ENCODE measurements around the gene OSBPL8.

The OSBPL8 gene

DNA sequence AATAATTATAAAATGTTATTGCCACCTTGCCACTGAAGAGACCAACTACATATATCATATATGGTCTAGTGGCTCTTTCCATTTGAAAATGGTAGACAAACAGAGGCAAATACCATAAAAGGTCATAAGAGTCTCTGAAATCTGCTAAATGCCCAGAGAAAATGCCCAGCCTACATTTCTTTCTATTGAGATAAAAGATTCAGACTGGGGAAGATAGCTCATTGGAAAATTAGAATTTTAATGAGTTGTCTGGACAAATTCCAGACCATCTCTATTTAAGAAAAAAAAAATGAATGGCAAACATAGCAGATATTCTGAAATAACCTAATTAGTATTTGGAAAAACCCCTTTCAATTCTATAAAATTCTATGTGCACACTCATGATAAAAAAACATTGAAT, 131.5 kb downstream of the OSBPL8 start:
- Histone ChIP-seq H3K4me2 (ENCODE audit: low read depth, low read length, poor library complexity, severe bottlenecking) (no peak overlapping the region), H3K36me3 (ENCODE audit: low read length) (peaks cover 2% of the 10 kb centered on the region; the same call in 1 of the 2 replicates), H3K4me3 (ENCODE audit: insufficient read depth, low read length, poor library complexity, severe bottlenecking) (no peak overlapping the region), H3F3A (ENCODE audit: insufficient read depth) (no peaks in the 10 kb centered on the region), H3K9me3 (ENCODE audit: insufficient read depth, low read length) (peaks cover 23% of the 10 kb centered on the region), H3K9ac (ENCODE audit: low read length) (no peak overlapping the region), H3K79me2 (ENCODE audit: insufficient read depth, low read length) (peaks cover 10% of the 10 kb centered on the region; the same call in 1 of the 2 replicates), H3K9me2 (replicated peaks; ENCODE audit: insufficient read depth, low read length) (no peaks in the 10 kb centered on the region), H3K27ac (ENCODE audit: low read depth, low read length) (no peak overlapping the region), H4K20me1 (ENCODE audit: low read depth, low read length) (no peaks in the 10 kb centered on the region), H3K27me3 (ENCODE audit: low read length) (no peaks in the 10 kb centered on the region), H2AFZ (ENCODE audit: low read depth, low read length, severe bottlenecking) (no peak overlapping the region)
- TF ChIP-seq EZH2phosphoT487 (conservative IDR thresholded peaks at IDR 0.05; ENCODE audit: low read length), result no peak
- TF ChIP-seq, protein P1, sequence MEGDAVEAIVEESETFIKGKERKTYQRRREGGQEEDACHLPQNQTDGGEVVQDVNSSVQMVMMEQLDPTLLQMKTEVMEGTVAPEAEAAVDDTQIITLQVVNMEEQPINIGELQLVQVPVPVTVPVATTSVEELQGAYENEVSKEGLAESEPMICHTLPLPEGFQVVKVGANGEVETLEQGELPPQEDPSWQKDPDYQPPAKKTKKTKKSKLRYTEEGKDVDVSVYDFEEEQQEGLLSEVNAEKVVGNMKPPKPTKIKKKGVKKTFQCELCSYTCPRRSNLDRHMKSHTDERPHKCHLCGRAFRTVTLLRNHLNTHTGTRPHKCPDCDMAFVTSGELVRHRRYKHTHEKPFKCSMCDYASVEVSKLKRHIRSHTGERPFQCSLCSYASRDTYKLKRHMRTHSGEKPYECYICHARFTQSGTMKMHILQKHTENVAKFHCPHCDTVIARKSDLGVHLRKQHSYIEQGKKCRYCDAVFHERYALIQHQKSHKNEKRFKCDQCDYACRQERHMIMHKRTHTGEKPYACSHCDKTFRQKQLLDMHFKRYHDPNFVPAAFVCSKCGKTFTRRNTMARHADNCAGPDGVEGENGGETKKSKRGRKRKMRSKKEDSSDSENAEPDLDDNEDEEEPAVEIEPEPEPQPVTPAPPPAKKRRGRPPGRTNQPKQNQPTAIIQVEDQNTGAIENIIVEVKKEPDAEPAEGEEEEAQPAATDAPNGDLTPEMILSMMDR (IDR thresholded peaks at IDR 0.05; ENCODE audit: insufficient read depth, low read length, poor library complexity, severe bottlenecking), result no peak

DNA sequence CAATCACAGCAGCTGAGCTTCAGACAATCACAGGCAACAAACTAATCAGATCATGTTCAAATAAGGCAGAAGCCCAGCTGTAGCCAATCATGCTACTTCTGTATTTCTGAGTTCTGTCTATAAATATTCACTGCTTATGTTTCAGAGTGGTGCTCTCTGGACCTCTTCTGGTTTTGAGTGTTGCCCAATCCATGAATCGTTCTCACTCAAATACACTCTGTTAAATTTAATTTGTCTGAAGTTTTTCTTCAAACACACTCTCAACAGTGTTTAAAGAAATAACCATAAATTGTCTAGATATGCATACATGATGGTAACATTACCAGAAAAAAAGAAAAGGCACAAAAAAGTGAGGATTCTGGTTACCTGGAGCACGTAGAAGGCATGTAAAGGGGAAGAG, 133.4 kb downstream of the OSBPL8 start:
- H4K20me1 ChIP-seq (ENCODE audit: low read depth, low read length), result 0 out of 2 replicates have a peak, but pooled peaks cover 1% of the 10 kb centered on the region
- no peak overlapping the region for H3K4me2 ChIP-seq (ENCODE audit: low read depth, low read length, poor library complexity, severe bottlenecking)
- peaks cover 23% of the 10 kb centered on the region for H3K9me3 ChIP-seq (ENCODE audit: insufficient read depth, low read length)
- no peaks in the 10 kb centered on the region for H3K27me3 ChIP-seq (ENCODE audit: low read length)
- peaks cover 2% of the 10 kb centered on the region; the same call in 1 of the 2 replicates for H3K36me3 ChIP-seq (ENCODE audit: low read length)
- no peak for TF ChIP-seq EZH2phosphoT487 (conservative IDR thresholded peaks at IDR 0.05; ENCODE audit: low read length)
- TF ChIP-seq, protein P1 (IDR thresholded peaks at IDR 0.05; ENCODE audit: insufficient read depth, low read length, poor library complexity, severe bottlenecking), result no peak
- H3K27ac ChIP-seq (ENCODE audit: low read depth, low read length), result no peak overlapping the region
- H3K9ac ChIP-seq (ENCODE audit: low read length), result no peak overlapping the region
- H3K79me2 ChIP-seq (ENCODE audit: insufficient read depth, low read length), result peaks cover 9% of the 10 kb centered on the region; the same call in 1 of the 2 replicates
- H3F3A ChIP-seq (ENCODE audit: insufficient read depth), result no peaks in the 10 kb centered on the region
- H3K9me2 ChIP-seq (replicated peaks; ENCODE audit: insufficient read depth, low read length), result no peaks in the 10 kb centered on the region
- H3K4me3 ChIP-seq (ENCODE audit: insufficient read depth, low read length, poor library complexity, severe bottlenecking), result no peak overlapping the region
- no peak overlapping the region for H2AFZ ChIP-seq (ENCODE audit: low read depth, low read length, severe bottlenecking)

DNA sequence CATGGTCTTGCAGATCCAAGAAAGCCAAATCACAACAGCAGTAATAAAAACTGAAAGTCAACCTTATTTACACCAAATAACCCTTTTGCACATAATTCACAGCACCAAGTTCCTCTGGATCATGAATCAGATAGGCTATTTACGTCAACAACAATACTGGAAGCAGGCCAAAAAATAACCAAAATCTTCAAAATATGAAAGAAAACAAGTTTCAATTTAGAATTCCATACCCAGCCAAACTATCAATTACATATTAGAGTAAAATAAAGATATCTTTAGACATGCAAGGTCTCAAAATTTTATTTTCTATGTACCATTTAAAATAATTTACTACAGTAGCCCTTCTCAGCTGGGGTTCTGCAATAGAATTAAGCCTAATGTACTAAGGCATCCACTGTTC, 134.6 kb downstream of the OSBPL8 start:
- H3K9me3 ChIP-seq (ENCODE audit: insufficient read depth, low read length), result peaks cover 23% of the 10 kb centered on the region
- H3K4me2 ChIP-seq (ENCODE audit: low read depth, low read length, poor library complexity, severe bottlenecking), result no peak overlapping the region
- H2AFZ ChIP-seq (ENCODE audit: low read depth, low read length, severe bottlenecking), result no peak overlapping the region
- no peak overlapping the region for H3K27ac ChIP-seq (ENCODE audit: low read depth, low read length)
- no peaks in the 10 kb centered on the region for H3K9me2 ChIP-seq (replicated peaks; ENCODE audit: insufficient read depth, low read length)
- H3K27me3 ChIP-seq (ENCODE audit: low read length), result no peaks in the 10 kb centered on the region
- no peaks in the 10 kb centered on the region for H3F3A ChIP-seq (ENCODE audit: insufficient read depth)
- no peak overlapping the region for H3K9ac ChIP-seq (ENCODE audit: low read length)
- no peak overlapping the region for H3K4me3 ChIP-seq (ENCODE audit: insufficient read depth, low read length, poor library complexity, severe bottlenecking)
- H3K79me2 ChIP-seq (ENCODE audit: insufficient read depth, low read length), result peaks cover 9% of the 10 kb centered on the region; the same call in 1 of the 2 replicates
- 0 out of 2 replicates have a peak, but pooled peaks cover 11% of the 10 kb centered on the region for H4K20me1 ChIP-seq (ENCODE audit: low read depth, low read length)
- no peak for TF ChIP-seq EZH2phosphoT487 (conservative IDR thresholded peaks at IDR 0.05; ENCODE audit: low read length)
- TF ChIP-seq, protein P1 (IDR thresholded peaks at IDR 0.05; ENCODE audit: insufficient read depth, low read length, poor library complexity, severe bottlenecking), result no peak
- H3K36me3 ChIP-seq (ENCODE audit: low read length), result peaks cover 2% of the 10 kb centered on the region; the same call in 1 of the 2 replicates
